ENCODE results near the gene P3H2.

GRCh38 chr3:190110826-190111225 lies 9.9 kb downstream of the P3H2 start:
- TF ChIP-seq POLR2A (IDR thresholded peaks at IDR 0.05; ENCODE audit: low read depth, low read length) = no peak
- no peak for TF ChIP-seq POLR2AphosphoS5 (IDR thresholded peaks at IDR 0.05; ENCODE audit: low read depth, low read length)
- no peak for TF ChIP-seq TAF1 (IDR thresholded peaks at IDR 0.05; ENCODE audit: low read depth, low read length)
- TF ChIP-seq PAX5 (IDR thresholded peaks at IDR 0.05; ENCODE audit: insufficient read depth, low read length, severe bottlenecking) = no peak
- no peak for TF ChIP-seq POU2F2 (IDR thresholded peaks at IDR 0.05; ENCODE audit: low read depth, low read length)
